Neuron (in vitro differentiated cells): ENCODE data around the gene VWA1.

ENCODE experiments used
- H2AFZ ChIP-seq: one replicate; pipeline ENCODE4 v1.6.1; 2013; ENCODE audit warnings: low read depth, mild to moderate bottlenecking, inconsistent platforms, low read length, moderate library complexity
- H3K27me3 ChIP-seq: one replicate; pipeline ENCODE4 v1.6.1; 2013; ENCODE audit warnings: low read length; ENCODE audit not compliant: insufficient read depth
- H3K36me3 ChIP-seq: one replicate; pipeline ENCODE4 v1.6.1; 2013; ENCODE audit warnings: low read length; ENCODE audit not compliant: insufficient read depth
- H3K4me1 ChIP-seq: one replicate; pipeline ENCODE4 v1.6.1; 2013; ENCODE audit warnings: low read length; ENCODE audit not compliant: insufficient read depth
- H3K4me3 ChIP-seq: 2 replicates; pipeline ENCODE4 v1.5.1; 2013; ENCODE audit warnings: mild to moderate bottlenecking, low read length, moderate library complexity
- H3K9me3 ChIP-seq: one replicate; pipeline ENCODE4 v1.6.1; 2013; ENCODE audit warnings: low read length

VWA1 gene

DNA sequence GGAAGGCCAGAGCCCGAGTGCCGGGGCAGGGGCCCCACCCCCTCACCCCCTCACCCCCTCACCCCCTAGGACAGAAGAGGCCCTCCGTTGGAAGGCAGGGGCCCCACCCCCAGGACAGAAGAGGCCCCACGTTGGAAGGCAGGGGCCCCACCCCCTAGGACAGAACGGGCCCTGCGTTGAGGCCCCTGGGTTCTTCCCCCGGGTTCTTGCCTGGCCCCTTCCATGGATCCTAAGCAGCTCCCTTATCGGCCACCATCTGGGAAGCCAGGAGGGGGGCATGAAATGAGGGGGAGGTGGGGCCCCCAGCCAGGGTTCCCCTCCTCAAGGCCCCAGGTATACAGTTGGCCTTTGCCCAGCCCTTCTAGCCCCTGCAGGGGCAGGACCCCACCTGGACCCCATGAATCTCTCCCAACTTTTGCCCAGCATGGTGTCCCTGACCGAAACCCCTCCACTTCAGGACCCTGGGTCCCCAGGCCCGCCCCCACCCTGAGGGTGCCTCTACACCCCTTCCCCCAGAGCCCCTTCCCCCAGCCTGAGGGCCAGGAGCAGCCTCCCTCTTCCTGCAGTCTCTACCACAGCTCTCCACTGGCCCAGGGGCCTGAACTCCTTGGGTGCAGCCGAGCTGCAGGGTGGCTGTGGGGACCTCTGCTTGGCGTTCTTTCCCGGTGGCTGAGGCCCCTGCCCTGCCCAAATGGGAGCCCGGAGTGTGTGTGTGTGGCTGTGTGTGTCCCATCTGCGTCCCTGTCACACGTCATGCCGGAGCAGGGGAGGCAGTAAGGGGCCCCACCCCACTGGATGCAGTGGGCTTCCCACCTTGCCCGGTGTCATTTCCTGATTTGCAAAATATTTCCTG, 4.3 kb upstream of the VWA1 start:
- Histone ChIP-seq H3K9me3 (no peaks in the 10 kb centered on the region), H3K4me1 (peaks cover 58% of the 10 kb centered on the region), H3K4me3 (no peak overlapping the region), H3K27me3 (no peaks in the 10 kb centered on the region), H3K36me3 (no peaks in the 10 kb centered on the region), H2AFZ (no peak overlapping the region)

DNA sequence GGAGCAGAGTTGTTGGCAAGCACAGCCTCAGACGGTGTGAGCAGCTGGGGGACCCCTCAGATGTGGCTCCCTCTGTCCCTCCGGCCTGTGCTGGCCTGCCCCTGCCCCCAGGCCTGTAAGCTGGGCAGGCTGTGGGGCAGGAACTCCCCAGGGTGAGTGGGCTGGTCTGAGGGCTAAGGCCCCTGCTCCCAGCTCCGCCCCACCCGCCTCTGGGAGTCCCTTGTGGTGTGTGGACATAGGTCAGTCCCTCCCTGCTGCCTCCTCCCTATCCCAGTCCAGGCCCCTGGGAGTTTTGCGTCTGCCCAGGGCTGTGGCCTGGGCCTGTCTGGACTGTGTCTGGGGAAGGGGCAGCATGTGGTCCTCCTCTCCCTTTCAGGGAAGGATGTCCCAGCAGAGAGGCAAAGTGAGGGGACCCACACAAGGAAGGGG, 3.6 kb upstream of the VWA1 start:
- H3K36me3 ChIP-seq = no peaks in the 10 kb centered on the region
- no peaks in the 10 kb centered on the region for H3K27me3 ChIP-seq
- no peak overlapping the region for H3K4me3 ChIP-seq
- no peaks in the 10 kb centered on the region for H3K9me3 ChIP-seq
- H2AFZ ChIP-seq = no peak overlapping the region
- peaks cover 53% of the 10 kb centered on the region for H3K4me1 ChIP-seq

DNA sequence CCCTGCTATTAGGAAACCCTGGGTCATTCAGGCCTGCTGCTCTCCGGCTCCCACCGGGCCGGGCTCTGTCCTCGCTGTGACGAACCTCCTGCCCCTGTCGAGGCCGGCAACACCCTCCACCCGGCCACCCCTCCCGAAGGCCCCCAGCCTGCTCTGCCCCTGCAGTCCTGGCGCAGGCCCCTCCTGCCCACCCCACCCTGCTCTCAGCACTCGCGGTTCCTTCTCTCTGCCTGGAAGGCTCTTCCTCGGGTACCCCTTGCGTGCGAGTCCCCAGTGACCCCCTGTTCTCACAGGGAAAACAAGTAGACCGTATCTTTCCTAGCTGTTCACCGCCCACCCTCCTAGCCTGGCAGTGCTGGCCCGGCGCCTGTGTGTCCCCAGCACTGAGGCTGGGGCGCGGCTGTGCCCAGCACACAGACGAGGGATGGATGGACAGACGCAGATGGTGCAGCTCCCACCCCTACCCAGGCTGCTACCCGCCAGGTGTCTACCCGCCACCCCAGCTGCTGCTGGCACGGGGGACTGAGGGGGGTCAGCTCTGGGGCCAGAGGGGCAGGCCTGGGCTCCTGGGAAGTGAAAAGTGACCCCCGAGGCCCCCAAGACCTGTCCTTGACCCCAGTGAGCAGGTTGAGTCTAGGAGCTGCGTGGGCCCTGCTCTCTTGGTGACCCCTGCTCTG, 3.1 kb upstream of the VWA1 start:
- no peak overlapping the region for H3K4me3 ChIP-seq
- H3K27me3 ChIP-seq = no peaks in the 10 kb centered on the region
- H3K36me3 ChIP-seq = no peaks in the 10 kb centered on the region
- H3K4me1 ChIP-seq = peaks cover 56% of the 10 kb centered on the region
- H2AFZ ChIP-seq = no peak overlapping the region
- no peaks in the 10 kb centered on the region for H3K9me3 ChIP-seq

DNA sequence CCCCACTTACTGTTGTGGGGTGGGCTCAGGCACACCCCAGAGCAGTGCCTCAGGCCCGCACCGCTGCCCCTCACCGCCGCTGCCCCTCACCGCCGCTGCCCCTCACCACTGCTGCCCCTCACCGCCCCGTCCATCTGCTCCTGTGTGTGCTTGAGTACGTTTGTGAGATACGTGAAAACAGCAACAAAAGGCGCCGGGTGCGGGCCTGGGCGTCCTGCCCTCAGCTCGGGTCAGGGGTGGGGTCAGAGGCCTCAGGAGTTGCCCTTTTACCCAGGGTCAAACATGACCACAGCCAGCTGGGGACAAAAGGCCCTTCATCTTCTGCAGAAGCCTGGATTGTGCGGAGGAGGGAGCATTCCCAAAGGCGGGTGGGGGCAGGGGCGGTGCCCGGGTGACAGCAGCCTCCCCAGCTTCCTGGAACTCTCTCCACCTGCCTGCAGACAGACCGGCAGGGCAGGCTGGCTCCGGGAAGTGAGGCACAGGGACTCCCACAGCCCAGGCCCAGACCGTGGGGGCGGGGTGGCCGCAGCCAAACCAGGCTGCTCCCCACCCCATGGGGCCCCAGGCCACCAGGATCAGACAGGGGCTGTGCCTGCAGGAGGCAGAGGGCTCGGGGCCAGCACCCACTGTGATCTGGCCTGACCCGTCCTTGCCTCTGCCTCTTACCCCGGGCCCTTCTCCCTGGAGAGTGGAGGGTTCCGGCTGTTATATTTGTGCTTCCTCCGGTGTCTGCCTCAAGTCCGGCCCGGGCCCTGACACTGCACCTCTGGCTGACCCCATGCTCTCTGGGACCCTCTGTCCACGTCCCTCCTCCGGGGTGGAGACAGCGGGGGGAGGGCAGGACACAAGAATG, 2.3 kb upstream of the VWA1 start:
- Histone ChIP-seq H3K9me3 (no peaks in the 10 kb centered on the region), H3K4me1 (peaks cover 61% of the 10 kb centered on the region), H3K36me3 (no peaks in the 10 kb centered on the region), H3K27me3 (no peaks in the 10 kb centered on the region), H2AFZ (peak overlapping the region; percentile 26), H3K4me3 (peak overlapping the region; percentile 26)

DNA sequence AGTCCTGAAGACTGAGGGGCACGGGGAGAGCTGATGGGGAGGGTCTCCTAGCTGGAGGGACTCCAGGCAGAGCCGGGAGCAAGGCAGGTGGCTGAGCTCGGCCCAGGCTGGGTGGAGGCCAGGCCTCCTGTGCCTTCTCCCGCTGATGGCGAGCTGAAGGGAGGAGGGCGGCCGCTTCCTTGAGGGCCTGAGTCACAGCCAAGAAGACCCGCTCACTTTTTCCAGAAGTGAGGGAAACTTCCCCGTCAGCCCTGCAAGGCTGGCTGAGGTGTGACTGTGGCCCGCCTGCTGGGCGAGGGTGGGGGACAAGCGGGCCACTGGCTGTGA, 1.7 kb upstream of the VWA1 start:
- Histone ChIP-seq H3K4me3 (peak overlapping the region; percentile 26), H3K4me1 (peaks cover 61% of the 10 kb centered on the region), H3K9me3 (no peaks in the 10 kb centered on the region), H3K27me3 (no peaks in the 10 kb centered on the region), H3K36me3 (no peaks in the 10 kb centered on the region), H2AFZ (peak overlapping the region; percentile 26)

DNA sequence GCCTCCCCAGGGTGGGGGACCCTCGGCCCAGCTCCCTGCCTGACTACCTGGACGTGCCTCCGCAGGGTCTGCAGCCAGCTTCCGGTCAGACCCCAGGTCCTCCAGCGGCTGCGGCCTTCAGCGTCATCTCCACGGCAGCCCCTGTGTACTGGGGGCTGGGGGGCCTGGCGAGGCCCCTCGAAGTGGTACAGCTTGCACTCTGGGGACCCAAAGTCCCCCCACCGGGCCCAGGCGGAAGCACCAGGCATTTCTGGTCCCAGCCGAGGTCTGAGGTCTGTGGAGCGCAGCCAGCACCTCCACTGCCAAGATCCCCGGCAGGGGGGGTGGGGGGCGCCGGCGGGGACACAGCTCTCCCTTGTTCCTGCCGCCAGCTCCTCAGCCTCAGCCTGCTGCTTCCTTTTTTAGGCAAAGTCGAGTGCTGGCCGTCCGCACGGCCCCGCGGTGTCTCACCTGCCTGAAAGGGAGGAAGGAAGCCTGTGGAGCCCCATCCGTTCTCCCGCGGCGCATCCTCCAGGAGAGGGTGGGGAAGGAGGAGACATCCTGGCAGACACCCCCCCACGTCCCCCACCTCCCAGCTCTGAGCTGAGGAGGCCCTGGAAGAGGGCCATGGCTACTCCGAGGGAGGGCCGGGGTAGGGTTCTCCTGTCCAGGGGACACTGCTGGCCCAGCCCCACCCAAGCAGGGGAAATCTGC, 1.2 kb upstream of the VWA1 start:
- Histone ChIP-seq H3K36me3 (no peaks in the 10 kb centered on the region), H3K27me3 (no peaks in the 10 kb centered on the region), H3K9me3 (no peaks in the 10 kb centered on the region), H2AFZ (peak overlapping the region; percentile 26), H3K4me1 (peaks cover 61% of the 10 kb centered on the region), H3K4me3 (peak overlapping the region; percentile 26)

DNA sequence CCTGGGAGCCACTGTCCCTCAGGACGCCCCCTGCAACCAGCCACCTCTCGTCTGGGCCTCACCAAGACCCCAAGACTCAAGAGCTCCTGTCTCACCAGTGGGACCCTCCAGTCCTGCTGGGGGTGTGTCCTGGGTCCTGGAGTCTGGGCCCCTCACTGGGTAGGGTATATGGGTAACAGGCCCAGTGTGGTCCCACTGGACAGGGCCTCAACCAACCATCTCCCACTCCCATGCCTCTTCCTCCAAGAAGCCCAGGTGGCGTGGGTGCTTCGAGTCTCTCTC, 725 bp upstream of the VWA1 start:
- no peak overlapping the region for H2AFZ ChIP-seq
- H3K4me3 ChIP-seq = no peak overlapping the region
- H3K27me3 ChIP-seq = no peaks in the 10 kb centered on the region
- no peaks in the 10 kb centered on the region for H3K9me3 ChIP-seq
- no peaks in the 10 kb centered on the region for H3K36me3 ChIP-seq
- peaks cover 61% of the 10 kb centered on the region for H3K4me1 ChIP-seq

DNA sequence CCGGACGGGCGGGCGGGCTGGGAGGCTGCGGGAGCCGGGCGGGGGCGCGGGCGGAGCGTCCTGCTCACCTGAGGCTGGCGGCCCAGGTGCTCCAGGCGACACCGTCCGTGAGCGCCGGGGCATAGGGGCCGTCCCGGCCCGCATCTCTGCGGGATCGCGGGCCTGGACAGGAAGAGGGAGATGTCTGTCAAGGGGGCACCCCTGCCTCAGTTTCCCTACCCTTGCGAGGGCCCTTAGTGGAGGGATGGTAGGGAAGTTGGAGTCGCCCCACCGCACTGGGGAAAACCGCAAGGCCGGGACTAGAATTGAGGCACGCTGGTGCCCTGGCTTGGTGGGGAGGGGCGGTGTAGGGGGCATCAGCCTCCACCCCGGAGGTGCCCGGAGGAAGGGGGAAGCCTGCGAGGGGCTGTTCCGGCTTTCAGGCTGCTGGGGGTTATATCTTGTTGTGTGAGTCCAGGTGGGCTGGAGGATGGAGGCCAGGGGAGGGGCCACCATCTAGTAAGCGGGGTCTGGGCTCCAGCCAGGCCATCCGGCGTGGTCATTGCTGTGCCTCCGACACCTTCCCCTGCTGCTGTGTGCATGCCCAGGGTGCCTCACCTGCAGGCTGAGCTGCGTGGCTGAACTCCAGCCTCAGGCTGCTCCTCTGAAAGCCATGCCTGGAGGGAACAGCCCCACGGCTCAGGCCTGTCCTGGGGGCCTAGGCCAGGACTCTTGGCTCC, 580 bp downstream of the VWA1 start:
- Histone ChIP-seq H3K9me3 (no peaks in the 10 kb centered on the region), H3K27me3 (no peaks in the 10 kb centered on the region), H2AFZ (no peak overlapping the region), H3K36me3 (no peaks in the 10 kb centered on the region), H3K4me1 (peaks cover 57% of the 10 kb centered on the region), H3K4me3 (peak overlapping the region; percentile 25)

DNA sequence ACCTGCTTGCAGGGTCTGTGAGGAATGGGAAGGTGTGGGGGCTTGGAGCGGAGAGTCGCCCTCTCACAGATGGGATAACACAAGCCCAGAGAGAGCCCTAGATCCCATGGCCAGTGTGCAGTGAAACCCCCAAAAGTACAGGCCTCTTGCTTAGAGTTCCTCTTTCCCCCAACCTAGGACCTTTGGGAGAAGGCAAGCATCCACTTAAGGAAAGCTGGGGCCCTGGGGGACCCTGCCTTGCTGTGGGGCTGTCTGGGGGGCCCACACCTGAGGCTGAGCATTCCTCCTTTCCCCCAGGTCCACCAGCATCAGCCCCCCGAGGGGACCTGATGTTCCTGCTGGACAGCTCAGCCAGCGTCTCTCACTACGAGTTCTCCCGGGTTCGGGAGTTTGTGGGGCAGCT, 1.1 kb downstream of the VWA1 start:
- H3K4me3 ChIP-seq = no peak overlapping the region
- no peaks in the 10 kb centered on the region for H3K9me3 ChIP-seq
- no peaks in the 10 kb centered on the region for H3K27me3 ChIP-seq
- peaks cover 51% of the 10 kb centered on the region for H3K4me1 ChIP-seq
- no peaks in the 10 kb centered on the region for H3K36me3 ChIP-seq
- H2AFZ ChIP-seq = no peak overlapping the region

DNA sequence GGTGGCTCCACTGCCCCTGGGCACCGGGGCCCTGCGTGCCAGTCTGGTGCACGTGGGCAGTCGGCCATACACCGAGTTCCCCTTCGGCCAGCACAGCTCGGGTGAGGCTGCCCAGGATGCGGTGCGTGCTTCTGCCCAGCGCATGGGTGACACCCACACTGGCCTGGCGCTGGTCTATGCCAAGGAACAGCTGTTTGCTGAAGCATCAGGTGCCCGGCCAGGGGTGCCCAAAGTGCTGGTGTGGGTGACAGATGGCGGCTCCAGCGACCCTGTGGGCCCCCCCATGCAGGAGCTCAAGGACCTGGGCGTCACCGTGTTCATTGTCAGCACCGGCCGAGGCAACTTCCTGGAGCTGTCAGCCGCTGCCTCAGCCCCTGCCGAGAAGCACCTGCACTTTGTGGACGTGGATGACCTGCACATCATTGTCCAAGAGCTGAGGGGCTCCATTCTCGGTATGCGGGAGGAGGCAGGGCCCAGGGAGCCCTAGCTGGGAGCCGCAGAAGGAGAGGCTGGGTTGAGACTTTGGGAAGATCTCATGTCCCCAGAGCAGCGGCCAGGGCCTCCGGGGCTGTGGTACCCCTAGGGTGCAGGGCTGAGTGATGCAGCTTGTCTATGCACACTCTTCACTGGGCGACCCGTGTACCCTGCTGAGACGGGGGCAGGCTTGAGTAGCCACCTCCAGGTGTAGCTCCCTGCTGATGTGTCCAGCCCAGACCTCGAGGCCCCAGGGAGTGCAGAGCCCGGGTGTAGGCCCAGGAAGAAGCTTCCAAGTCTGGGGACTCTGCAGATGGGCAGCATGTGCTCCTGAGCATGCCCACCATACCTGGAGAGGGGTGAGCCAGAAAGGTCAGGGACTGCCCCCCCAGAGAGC, 1.8 kb downstream of the VWA1 start:
- no peak overlapping the region for H2AFZ ChIP-seq
- no peak overlapping the region for H3K4me3 ChIP-seq
- no peaks in the 10 kb centered on the region for H3K36me3 ChIP-seq
- H3K4me1 ChIP-seq = peaks cover 45% of the 10 kb centered on the region
- no peaks in the 10 kb centered on the region for H3K27me3 ChIP-seq
- H3K9me3 ChIP-seq = no peaks in the 10 kb centered on the region

DNA sequence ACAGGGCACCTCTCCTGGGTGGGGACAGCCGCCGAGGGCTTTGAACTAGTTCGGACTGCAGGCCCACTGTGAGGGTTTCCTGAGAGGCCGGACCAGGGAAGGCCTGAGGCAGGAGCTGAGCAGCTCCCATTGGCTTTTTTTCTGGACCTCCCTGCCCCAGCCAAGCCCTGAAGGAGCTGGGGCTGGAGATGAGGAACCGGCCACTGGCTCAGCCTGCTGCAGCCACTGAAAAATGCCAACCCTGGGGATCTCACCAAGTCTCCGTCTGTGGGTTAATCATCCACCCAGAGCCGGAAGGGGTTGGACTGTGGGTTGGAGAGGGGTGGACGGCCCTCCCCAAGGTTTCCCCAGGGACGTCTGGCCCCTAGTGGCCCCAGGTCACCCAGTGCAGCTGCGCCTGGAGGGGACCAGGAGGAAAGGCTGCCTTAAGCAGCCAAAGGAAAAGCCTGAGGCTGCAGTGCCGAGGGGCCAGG, 2.5 kb downstream of the VWA1 start:
- no peak overlapping the region for H2AFZ ChIP-seq
- H3K36me3 ChIP-seq = no peaks in the 10 kb centered on the region
- H3K9me3 ChIP-seq = no peaks in the 10 kb centered on the region
- peaks cover 38% of the 10 kb centered on the region for H3K4me1 ChIP-seq
- H3K27me3 ChIP-seq = no peaks in the 10 kb centered on the region
- no peak overlapping the region for H3K4me3 ChIP-seq
